Mesothelial cell of epicardium (in vitro differentiated cells): ENCODE data around the gene DUSP1. TPM values are rescaled to one million over a fixed set of nuclear protein-coding genes. Genes with fewer than 3 reads are reported as not detected.

ENCODE experiments used
- DNase-seq, 2 experiments: peaks; one replicate each; pipeline ENCODE4 v3.0.0; 2021; ENCODE audit warnings: low spot score in 2 of 2; ENCODE audit not compliant: unreplicated experiment in 2 of 2
- H3K27ac Mint-ChIP-seq: 2 replicates; pipeline ENCODE4 v1.8.0; 2021; ENCODE audit warnings: mixed read lengths
- H3K27me3 Mint-ChIP-seq: 2 replicates; pipeline ENCODE4 v1.8.0; 2021; ENCODE audit warnings: low read depth, mixed read lengths
- H3K36me3 Mint-ChIP-seq: 2 replicates; pipeline ENCODE4 v1.8.0; 2021; ENCODE audit warnings: mixed read lengths
- H3K4me1 Mint-ChIP-seq: 2 replicates; pipeline ENCODE4 v1.8.0; 2021; ENCODE audit warnings: mixed read lengths
- H3K4me3 Mint-ChIP-seq: 2 replicates; pipeline ENCODE4 v1.8.0; 2021; ENCODE audit warnings: mild to moderate bottlenecking, moderate library complexity, mixed read lengths
- H3K9me3 Mint-ChIP-seq: 2 replicates; pipeline ENCODE4 v1.8.0; 2021; ENCODE audit warnings: mixed read lengths
- CTCF ChIP-seq: fragments of 200-600 bp; sonication (generic); IDR thresholded peaks from one replicate; pipeline ENCODE4 v1.5.0; 2021; ENCODE audit warnings: antibody characterized with exemption; ENCODE audit not compliant: unreplicated experiment
- total RNA-seq: library from RNA; stranded (reverse); gene quantifications from 3 replicates; pipeline ENCODE4 v1.2.1, GENCODE V29; 2021

DUSP1 gene
- total RNA-seq, 1 donor from 2014 or later, result 116 TPM

- Mint-ChIP-seq H3K4me3 (no peak overlapping the region), H3K4me1 (peaks cover 11% of the 10 kb centered on the region), H3K9me3 (no peaks in the 10 kb centered on the region), H3K27me3 (no peaks in the 10 kb centered on the region), H3K36me3 (no peaks in the 10 kb centered on the region), H3K27ac (peak overlapping the region; percentile 8)
- no peak for TF ChIP-seq CTCF
- no peak for DNase-seq
Measured at GRCh38 chr5:172777881-172778814, 7.2 kb upstream of the DUSP1 start.

- Mint-ChIP-seq H3K9me3 (no peaks in the 10 kb centered on the region), H3K27me3 (no peaks in the 10 kb centered on the region), H3K4me1 (peaks cover 23% of the 10 kb centered on the region), H3K27ac (no peak overlapping the region), H3K4me3 (no peak overlapping the region), H3K36me3 (no peaks in the 10 kb centered on the region)
- no peak for DNase-seq
- no peak for TF ChIP-seq CTCF
Measured at GRCh38 chr5:172776235-172776594, 5.2 kb upstream of the DUSP1 start.

- H3K4me1 Mint-ChIP-seq, result peaks cover 23% of the 10 kb centered on the region
- no peaks in the 10 kb centered on the region for H3K27me3 Mint-ChIP-seq
- no peak overlapping the region for H3K27ac Mint-ChIP-seq
- no peak for DNase-seq
- H3K36me3 Mint-ChIP-seq, result no peaks in the 10 kb centered on the region
- no peak for TF ChIP-seq CTCF
- no peak overlapping the region for H3K4me3 Mint-ChIP-seq
- no peaks in the 10 kb centered on the region for H3K9me3 Mint-ChIP-seq
Measured at GRCh38 chr5:172775326-172776234, 4.6 kb upstream of the DUSP1 start.

GRCh38 chr5:172774561-172775315, 3.7 kb upstream of the DUSP1 start:
- Mint-ChIP-seq H3K27ac (peak overlapping the region; percentile 9), H3K9me3 (no peaks in the 10 kb centered on the region), H3K27me3 (no peaks in the 10 kb centered on the region), H3K36me3 (no peaks in the 10 kb centered on the region), H3K4me3 (no peak overlapping the region), H3K4me1 (peaks cover 27% of the 10 kb centered on the region)
- no peak for TF ChIP-seq CTCF
- DNase-seq, result no peak
